Measurements from ENCODE around the gene FHOD1. TPM values are rescaled to one million over a fixed set of nuclear protein-coding genes. Genes with fewer than 3 reads are reported as not detected.

FHOD1 gene
- 2.6 and 3.7 TPM in 2 replicates for polyA plus RNA-seq

DNA sequence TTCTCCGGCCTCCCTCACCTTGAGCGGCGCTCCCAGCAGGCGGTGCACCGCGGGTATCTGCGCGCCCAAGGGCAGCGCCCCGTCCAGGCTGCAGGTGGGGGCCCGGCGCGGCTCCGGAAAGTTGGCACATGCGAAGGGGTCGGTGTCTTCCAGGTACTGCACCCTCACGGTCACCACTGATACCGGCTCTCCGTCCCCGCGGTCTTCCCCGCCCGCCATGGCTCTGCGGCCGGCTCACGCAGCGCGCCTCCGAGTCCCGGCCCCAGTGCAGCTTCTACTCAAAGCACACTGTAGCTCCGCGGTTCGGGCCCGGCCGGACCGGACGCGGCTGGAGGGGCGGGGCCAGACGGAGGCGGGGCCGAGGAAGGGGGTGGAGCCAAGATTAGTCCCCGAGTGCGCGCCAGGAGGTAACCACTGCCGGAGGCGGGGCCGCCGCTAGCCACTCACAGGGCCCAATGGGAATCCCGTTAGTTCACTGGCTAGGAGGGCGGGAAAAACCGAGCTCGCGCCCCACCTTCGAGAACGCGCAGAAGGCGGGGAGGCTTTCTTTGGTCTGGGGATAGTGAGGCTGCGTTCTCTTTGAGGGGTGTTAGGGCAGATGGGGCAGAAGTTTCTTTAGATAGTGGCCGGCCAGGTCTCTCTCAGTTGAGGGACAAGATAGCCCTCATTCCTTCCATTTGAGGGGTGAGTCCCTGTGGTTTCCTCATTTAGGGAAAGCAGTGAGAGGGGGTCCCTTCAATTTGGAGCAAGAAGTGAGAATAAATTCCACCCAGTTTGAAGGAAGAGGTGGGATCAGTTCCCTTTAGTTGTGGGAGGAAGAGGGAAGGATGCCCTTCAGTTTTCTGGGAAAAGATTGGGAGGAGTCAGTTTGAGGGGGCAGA lies at the start of gene FHOD1:
FHOD1 (minus strand) TSS at position 290 of the 881 bp plus-strand sequence; CDS start at position 219, 71 bp downstream.

DNA sequence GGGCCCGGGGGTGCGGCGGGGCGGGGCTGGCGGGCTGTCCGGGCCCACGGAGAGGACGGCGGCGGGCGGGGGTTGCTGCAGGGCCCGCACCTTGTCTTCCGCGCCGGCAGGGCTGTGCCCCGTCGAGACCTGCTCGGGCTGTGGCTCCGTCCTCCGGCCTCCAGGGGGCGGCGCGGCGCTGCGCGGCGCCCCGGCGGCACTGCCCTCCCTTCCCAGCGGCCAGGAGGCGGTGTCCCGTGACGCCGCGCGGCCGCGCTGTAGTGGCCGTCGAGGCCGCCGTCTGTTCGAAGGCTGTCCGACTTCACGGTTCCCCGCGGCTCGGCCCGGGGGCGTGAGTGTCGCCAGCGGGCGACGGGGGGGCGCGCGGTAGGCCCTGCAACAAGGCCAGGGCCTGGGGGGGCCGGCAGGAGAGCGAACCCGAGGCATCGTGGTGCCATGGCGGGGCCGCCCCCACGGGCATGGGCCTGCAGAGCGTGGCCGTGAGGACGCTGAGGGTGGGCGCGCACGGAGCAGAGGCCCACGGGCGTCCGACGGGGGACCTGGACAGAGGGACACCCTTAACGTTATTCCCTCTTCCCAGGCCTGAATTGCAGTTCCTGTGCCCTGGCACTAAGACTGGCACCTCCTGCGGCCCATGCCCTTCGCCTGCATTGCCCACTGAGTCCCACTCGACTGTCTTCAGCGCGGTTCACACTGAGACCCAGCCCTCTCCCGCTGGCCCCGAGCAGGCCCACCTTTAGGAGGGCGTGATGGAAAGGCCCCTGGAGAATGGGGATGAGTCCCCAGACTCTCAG lies 32.2 kb upstream of the FHOD1 start, which contains the start of gene PLEKHG4:
PLEKHG4 (plus strand) TSS at position 237 of the 794 bp plus-strand sequence; CDS start at position 750, 513 bp downstream.

DNA sequence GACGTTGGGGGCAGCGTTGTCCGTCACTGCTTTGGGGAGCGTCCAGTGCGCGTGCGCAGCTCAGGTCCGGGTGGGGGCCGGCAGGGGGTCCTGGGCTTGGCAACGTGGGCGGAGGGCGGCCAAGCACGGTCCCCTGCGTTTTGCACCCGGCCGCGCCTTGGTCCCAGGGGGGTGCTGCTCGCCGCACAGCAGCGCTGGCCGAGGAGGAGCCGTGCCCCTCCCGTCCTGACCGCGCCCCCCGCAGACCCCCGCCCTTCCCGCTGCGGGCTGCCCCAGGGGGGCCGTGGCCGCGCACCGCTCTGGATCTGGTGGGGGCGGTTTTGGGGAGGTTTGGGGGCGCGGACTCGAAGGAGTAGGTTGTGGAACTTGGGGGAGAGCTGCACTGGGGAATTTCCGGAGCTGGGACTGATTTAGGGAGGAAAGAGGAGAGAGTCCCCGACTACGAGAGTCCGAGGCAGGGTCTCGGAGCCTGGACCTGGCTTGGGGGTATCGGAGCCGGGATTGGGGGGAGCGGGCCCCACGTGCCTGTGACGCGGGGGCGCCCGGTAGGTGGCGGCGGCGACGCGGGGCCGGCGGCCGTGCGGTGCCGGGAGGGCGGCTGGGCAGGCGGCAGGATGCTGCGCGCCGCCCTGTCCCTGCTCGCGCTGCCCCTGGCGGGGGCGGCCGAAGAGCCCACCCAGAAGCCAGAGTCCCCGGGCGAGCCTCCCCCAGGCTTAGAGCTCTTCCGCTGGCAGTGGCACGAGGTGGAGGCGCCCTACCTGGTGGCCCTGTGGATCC lies 1.3 kb upstream of the FHOD1 start, which contains the start of gene SLC9A5:
SLC9A5 (plus strand) TSS at position 579 of the 777 bp plus-strand sequence; CDS start at position 615, 36 bp downstream.

DNA sequence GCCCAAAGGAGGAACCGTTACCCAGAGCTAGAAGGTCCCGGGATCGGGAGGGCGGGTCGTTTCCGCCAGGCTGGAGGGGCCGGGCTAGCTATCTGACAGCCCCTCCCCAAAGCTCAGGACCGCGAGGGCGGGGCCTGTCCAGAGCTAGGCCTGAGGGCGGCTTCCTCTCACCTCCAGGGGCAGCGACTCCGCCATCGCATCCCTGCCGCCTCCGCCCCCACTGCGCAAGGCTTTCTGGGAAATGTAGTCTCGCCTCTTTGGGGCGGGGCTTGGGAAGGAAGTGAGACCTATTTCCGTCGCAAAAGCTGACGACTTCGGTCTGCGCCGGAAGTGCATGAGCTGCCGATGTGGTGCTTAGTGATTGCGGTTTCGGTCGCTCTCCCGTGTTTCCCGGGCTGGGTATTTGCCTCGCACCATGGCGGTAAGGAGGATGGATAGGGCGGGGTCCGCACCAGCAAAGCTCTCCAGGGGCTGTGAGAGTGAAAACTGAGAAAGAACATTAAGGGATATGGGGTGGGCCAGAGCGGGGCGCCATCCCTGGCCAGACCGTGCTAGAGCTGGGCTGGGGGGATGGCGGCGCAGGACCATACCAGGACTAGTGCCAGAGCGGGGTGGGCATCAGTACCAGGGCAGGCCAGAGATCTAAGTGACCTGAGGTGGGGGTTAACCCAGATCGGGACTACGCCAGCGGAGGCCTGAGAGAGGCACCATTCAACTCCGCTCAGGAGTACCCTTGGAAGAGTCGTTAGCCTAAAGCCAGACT lies 20.3 kb downstream of the FHOD1 start, which contains the start of gene TMEM208:
TMEM208 (plus strand) TSS at position 327 of the 763 bp plus-strand sequence; CDS start at position 416, 89 bp downstream.

DNA sequence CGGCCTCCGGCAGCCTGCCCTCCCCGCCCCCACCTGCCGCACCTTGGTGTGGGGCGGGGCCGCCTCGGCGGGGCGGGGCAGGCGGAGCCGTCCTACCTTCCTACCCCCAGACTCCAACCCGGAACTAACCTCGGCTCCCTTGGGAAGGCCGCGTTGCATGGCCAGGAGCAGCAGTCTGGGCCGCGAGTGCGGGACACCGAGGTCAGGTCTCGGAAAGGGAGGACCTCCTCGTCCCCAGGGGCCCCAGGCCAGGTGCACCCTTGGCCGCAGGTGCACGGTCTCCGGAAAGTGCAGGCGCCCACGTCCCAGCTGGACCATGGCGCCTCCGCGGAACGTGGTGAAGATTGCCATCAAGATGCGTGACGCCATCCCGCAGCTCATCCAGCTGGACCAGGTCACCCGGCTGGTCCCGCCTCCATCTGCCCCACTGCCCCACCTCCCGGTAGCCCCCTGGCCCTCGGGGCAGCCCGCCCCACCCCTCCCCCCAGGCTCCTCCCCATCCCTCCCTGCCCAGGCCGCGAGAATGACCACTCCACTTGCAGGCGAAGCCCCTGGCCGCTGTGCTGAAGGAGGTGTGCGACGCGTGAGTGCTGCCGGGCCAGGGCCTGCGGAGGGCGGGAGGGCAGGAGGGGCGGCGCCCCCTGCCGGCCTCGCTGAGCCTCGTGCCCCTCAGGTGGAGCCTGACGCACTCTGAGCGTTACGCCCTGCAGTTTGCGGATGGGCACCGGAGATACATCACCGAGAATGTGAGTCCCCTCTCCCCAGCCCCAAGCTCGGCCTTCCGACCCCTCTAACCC lies 48.1 kb downstream of the FHOD1 start, which contains the start of gene ELMO3:
ELMO3 (plus strand) TSS at position 121 of the 797 bp plus-strand sequence; CDS start at position 317, 196 bp downstream.

DNA sequence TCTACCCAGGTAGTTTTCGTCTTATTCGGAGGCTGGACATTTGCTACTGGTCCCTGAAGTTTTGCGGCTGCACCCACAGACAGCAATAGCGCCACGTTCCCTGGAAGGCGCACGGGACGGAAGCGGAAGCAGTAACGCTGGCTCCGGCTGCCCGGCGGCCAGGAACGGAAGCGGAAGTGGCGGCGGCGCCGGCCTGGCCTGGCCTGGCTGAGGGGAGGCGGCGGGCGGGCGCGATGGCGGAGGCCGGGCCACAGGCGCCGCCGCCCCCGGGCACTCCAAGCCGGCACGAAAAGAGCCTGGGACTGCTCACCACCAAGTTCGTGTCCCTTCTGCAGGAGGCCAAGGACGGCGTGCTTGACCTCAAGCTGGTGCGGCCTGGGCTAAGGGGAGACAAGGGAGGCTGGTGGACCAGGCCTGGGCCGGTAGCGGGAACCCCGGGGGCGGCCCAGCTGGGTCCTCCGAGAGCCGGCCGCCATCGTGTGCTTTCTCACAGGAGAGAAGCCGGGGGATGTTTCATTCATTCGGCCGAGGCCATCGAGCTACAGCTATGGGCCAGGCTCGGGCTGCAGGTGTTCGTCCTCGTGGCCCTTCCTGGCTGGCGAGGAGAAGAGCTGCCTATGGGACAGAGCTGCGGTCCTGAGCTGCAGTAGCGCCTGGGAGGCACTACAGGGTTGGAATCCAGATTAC lies 55.1 kb downstream of the FHOD1 start, which contains the start of gene E2F4:
E2F4 (plus strand) TSS at position 161 of the 687 bp plus-strand sequence; CDS start at position 234, 73 bp downstream.

DNA sequence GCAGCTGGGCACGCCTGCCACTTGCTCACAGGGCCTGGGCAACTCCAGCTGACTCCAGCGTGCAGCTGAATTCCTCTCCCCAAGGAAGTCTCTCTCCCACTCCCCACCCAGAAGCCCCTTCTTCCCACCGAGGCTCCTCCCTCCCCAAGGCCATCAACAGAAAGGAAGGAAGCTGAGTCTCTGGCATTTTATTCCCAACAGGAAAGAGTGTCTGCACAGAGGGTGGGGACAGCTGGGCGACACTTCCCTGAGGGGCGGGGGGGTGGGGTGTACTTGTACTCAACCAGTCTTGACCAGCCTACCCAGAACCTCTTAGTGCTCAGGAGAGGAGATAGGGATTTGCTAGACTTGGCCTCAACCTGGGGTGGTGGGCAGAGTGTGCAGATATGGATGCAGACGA lies 57.2 kb downstream of the FHOD1 start, which contains the start of gene EXOC3L1:
EXOC3L1 (minus strand) TSS at position 96 of the 400 bp plus-strand sequence. CDS start 460 bp downstream, outside the sequence.

DNA sequence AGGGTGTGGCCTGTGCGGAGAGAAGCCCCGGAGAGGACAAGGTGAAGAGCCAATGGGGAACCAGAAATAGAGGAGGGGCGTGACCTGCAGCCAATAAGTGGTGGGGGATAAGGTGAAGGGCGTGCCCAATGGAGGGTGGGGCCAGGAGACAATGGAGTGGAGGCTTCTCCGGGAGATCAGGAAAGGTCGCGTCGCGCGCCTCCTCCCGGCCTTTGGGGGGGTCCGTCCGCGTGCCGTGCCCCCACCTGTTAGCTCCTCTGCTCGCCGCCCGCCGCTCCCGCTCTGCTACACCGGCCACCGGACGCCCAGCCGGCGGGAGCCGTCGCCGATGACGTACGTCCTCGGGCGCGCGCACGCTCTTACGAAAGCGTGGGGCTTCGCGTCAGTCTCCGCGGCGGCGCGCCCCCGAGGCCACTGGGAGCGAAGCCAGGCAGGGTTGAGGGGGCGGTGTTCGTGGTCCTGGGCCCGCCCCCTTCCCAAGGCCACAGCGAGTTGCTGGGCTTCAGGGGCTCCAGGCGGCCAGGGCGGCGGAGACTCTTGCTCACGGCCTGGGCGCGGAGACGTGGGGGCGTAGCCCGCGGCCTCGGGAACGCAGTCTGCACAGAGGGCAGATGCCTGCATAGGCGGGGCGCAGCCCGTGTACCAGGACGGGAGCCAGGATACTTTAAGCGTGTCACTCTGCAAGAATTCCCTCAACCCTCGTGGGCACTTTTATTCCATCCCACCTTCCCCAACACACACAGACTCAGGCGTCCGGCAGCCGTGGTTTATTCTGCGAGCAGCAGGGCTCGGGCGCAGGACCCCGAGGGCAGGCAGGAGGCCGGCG lies 63.4 kb downstream of the FHOD1 start, which contains the start of gene MATCAP1:
MATCAP1 (minus strand) TSS at position 337 of the 826 bp plus-strand sequence. CDS start 3,353 bp downstream, outside the sequence.

Other genes with a start within 250 kb of the FHOD1 start
- gene CBFB, start 218.3 kb downstream of the FHOD1 start, polyA plus RNA-seq: 3.7 and 7.3 TPM in 2 replicates
- gene PHAF1, start 137.5 kb downstream of the FHOD1 start, polyA plus RNA-seq: 4.7 and 14.2 TPM in 2 replicates
- gene B3GNT9, start 96.5 kb downstream of the FHOD1 start, polyA plus RNA-seq: not detected in 2 replicates
- gene TRADD, start 87.6 kb downstream of the FHOD1 start, polyA plus RNA-seq: 0.99 TPM in 1 of 2 replicates, not detected in the other
- 0.81 TPM in 1 of 2 replicates, not detected in the other for gene FBXL8, start 87.5 kb downstream of the FHOD1 start, polyA plus RNA-seq
- gene HSF4, start 82.7 kb downstream of the FHOD1 start, polyA plus RNA-seq: 1.9 and 3.9 TPM in 2 replicates
- 6.3 and 9.0 TPM in 2 replicates for gene NOL3, start 76.9 kb downstream of the FHOD1 start, polyA plus RNA-seq
- gene MATCAP1, start 63.5 kb downstream of the FHOD1 start, polyA plus RNA-seq: 12.0 and 13.3 TPM in 2 replicates
- not detected in 2 replicates for gene EXOC3L1, start 57.3 kb downstream of the FHOD1 start, polyA plus RNA-seq
- gene E2F4, start 55.3 kb downstream of the FHOD1 start, polyA plus RNA-seq: 4.5 and 7.4 TPM in 2 replicates
- not detected in 2 replicates for gene ELMO3, start 48.4 kb downstream of the FHOD1 start, polyA plus RNA-seq
- 357 and 366 TPM in 2 replicates for gene TMEM208, start 20.4 kb downstream of the FHOD1 start, polyA plus RNA-seq
- 1.1 and 1.7 TPM in 2 replicates for gene SLC9A5, start 1.5 kb upstream of the FHOD1 start, polyA plus RNA-seq
- 1.4 TPM in 1 of 2 replicates, not detected in the other for gene PLEKHG4, start 32.1 kb upstream of the FHOD1 start, polyA plus RNA-seq
- gene KCTD19, start 79.3 kb upstream of the FHOD1 start, polyA plus RNA-seq: not detected in 2 replicates
- gene LRRC36, start 79.3 kb upstream of the FHOD1 start, polyA plus RNA-seq: 2.1 and 3.7 TPM in 2 replicates
- 55.4 and 88.4 TPM in 2 replicates for gene TPPP3, start 146.0 kb upstream of the FHOD1 start, polyA plus RNA-seq
- 0.16 and 0.20 TPM in 2 replicates for gene ZDHHC1, start 169.0 kb upstream of the FHOD1 start, polyA plus RNA-seq
- gene HSD11B2, start 183.6 kb upstream of the FHOD1 start, polyA plus RNA-seq: 0.12 and 3.9 TPM in 2 replicates
- 83.3 and 140 TPM in 2 replicates for gene ATP6V0D1, start 233.7 kb upstream of the FHOD1 start, polyA plus RNA-seq
- 0.34 TPM in 1 of 2 replicates, not detected in the other for gene AGRP, start 236.1 kb upstream of the FHOD1 start, polyA plus RNA-seq

All from Purkinje cell (primary cell).